Urinary bladder (tissue), 4 donors: ENCODE measurements around the gene MBD3L1. TPM values are rescaled to one million over a fixed set of nuclear protein-coding genes. Genes with fewer than 3 reads are reported as not detected.

Source experiments
- DNase-seq: peaks from one replicate; pipeline ENCODE4 v3.0.0-alpha.2; 2015; ENCODE audit errors: extremely low spot score
- H3K27ac ChIP-seq: one replicate; pipeline ENCODE4 v1.5.1; 2013; ENCODE audit warnings: low read depth, mild to moderate bottlenecking, moderate library complexity
- H3K36me3 ChIP-seq: one replicate; pipeline ENCODE4 v1.6.1; 2013; ENCODE audit warnings: mild to moderate bottlenecking, moderate library complexity; ENCODE audit not compliant: insufficient read depth
- H3K4me1 ChIP-seq: one replicate; pipeline ENCODE4 v1.6.1; 2013; ENCODE audit warnings: mild to moderate bottlenecking, moderate library complexity; ENCODE audit not compliant: insufficient read depth
- H3K4me3 ChIP-seq: one replicate; pipeline ENCODE4 v1.5.1; 2013; ENCODE audit warnings: low read depth, low read length
- WGBS: extraction: QIAGEN DNeasy Blood & Tissue Kit; methylation state at CpG from one replicate; pipeline ENCODE4 v1.1.7; 2013; 5-methylcytosine and 5-hydroxymethylcytosine counted together
- polyA plus RNA-seq: library from polyadenylated mRNA; stranded (reverse); fragments of 200-250 nt; gene quantifications from one replicate; pipeline ENCODE4 v1.2.3, GENCODE V29; 2013
- total RNA-seq: library from RNA; depleted of rRNA; stranded (reverse); fragments of >200 nt; gene quantifications from one replicate; pipeline ENCODE4 v1.2.3, GENCODE V29; 2014
- donor health status: healthy with polysubstance abuse.
- donor health status: healthy.

MBD3L1 gene
- total RNA-seq, result not detected
- not detected for polyA plus RNA-seq

GRCh38 chr19:8832132-8833021 lies at the start of gene MBD3L1, which contains the start of gene ZNF558:
MBD3L1 (plus strand) TSS chr19:8832377; CDS start chr19:8842679, 10,302 bp downstream.
ZNF558 (minus strand) TSS chr19:8832304; CDS start chr19:8822659, 9,645 bp downstream.
- Histone ChIP-seq H3K4me1 (peaks cover 1% of the 10 kb centered on the region), H3K36me3 (no peaks in the 10 kb centered on the region), H3K27ac (peak within 1 kb of the TSS; percentile 95), H3K4me3 (peak within 1 kb of the TSS; percentile 87)
- DNase-seq, result peak; percentile 93
- under 1% methylated on average over 78 of the region's 78 CpGs for WGBS

- WGBS, result 56% methylated on average over 1 of the region's 1 CpG
- Histone ChIP-seq H3K4me3 (no peak overlapping the region), H3K36me3 (no peaks in the 10 kb centered on the region), H3K27ac (no peak overlapping the region), H3K4me1 (no peaks in the 10 kb centered on the region)
- DNase-seq, result no peak
These were observed 37.4 kb upstream of the MBD3L1 start for GRCh38 chr19:8794823-8795222.

- Histone ChIP-seq H3K4me3 (no peak overlapping the region), H3K36me3 (peaks cover 7% of the 10 kb centered on the region)
- 97% methylated on average over 1 of the region's 1 CpG for WGBS
These were observed 25.5 kb upstream of the MBD3L1 start for GRCh38 chr19:8806661-8807060.

GRCh38 chr19:8811315-8812172 lies 20.6 kb upstream of the MBD3L1 start:
- WGBS, result 98% methylated on average over 10 of the region's 10 CpGs
- DNase-seq, result no peak
- Histone ChIP-seq H3K27ac (no peak overlapping the region), H3K4me3 (peak overlapping the region; percentile 16), H3K36me3 (peaks cover 18% of the 10 kb centered on the region), H3K4me1 (no peaks in the 10 kb centered on the region)

More at GRCh38 chr19:8806661-8807060, 25.5 kb upstream of the MBD3L1 start:
- no peak for DNase-seq
- no peak overlapping the region for H3K27ac ChIP-seq
- H3K4me1 ChIP-seq, result no peaks in the 10 kb centered on the region

DNA sequence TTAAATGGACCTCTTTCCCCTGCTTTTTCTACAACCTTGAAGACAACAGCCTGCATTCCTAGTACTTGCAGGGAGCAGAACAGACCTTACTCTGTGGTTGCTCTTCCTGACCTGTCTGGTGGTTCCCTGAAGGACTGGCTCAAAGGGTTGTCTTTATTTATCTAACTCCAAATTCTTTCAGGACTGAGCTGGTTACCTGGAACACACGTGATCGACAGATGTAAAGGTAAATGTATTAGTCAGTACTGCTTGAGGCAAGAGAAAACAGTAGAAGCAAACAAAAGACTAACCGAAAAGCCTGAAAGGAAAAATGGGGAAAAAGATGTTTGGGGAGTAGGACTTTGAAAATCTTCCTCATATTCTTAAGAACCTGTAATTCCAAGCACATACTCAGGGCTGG lies 18.0 kb upstream of the MBD3L1 start:
- WGBS, result 98% methylated on average over 3 of the region's 3 CpGs
- Histone ChIP-seq H3K27ac (no peak overlapping the region), H3K4me1 (no peaks in the 10 kb centered on the region), H3K36me3 (peaks cover 18% of the 10 kb centered on the region), H3K4me3 (no peak overlapping the region)
- no peak for DNase-seq

DNA sequence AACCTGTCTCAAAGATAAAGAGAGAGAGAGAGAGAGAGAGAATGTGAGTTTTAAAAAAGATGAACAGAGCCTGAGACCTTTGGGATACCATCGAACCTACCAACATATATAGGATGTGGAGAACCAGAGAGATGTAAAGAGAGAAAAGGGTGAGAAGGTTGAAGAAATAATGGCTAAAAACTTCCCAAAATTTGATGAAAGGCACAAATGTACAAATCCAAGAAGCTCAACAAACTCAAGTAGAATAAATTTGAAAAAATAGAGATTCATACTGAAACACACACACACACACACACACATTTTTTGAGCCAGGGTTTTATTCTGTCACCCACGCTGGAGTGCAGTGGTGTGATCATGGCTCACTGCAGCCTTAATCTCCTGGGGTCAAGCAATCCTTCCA lies 16.4 kb upstream of the MBD3L1 start:
- DNase-seq, result no peak
- Histone ChIP-seq H3K4me1 (no peaks in the 10 kb centered on the region), H3K36me3 (peaks cover 22% of the 10 kb centered on the region), H3K27ac (no peak overlapping the region), H3K4me3 (no peak overlapping the region)
- 97% methylated on average over 2 of the region's 2 CpGs for WGBS

- DNase-seq, result no peak
- WGBS, result 98% methylated on average over 3 of the region's 3 CpGs
- peaks cover 19% of the 10 kb centered on the region for H3K36me3 ChIP-seq
- no peaks in the 10 kb centered on the region for H3K4me1 ChIP-seq
- no peak overlapping the region for H3K27ac ChIP-seq
- no peak overlapping the region for H3K4me3 ChIP-seq
These were observed 11.9 kb upstream of the MBD3L1 start for GRCh38 chr19:8820234-8820633.

- 87% methylated on average over 5 of the region's 5 CpGs for WGBS
- no peak for DNase-seq
- peaks cover 16% of the 10 kb centered on the region for H3K36me3 ChIP-seq
- no peak overlapping the region for H3K4me3 ChIP-seq
- H3K4me1 ChIP-seq, result no peaks in the 10 kb centered on the region
- no peak overlapping the region for H3K27ac ChIP-seq
These were observed 10.4 kb upstream of the MBD3L1 start for GRCh38 chr19:8821748-8822241.

GRCh38 chr19:8826371-8826770 lies 5.8 kb upstream of the MBD3L1 start:
- Histone ChIP-seq H3K4me3 (no peak overlapping the region), H3K4me1 (peaks cover under 1% of the 10 kb centered on the region), H3K27ac (no peak overlapping the region), H3K36me3 (peaks cover 5% of the 10 kb centered on the region)
- WGBS, result 96% methylated on average over 5 of the region's 5 CpGs
- no peak for DNase-seq

- Histone ChIP-seq H3K4me3 (no peak overlapping the region), H3K4me1 (peaks cover 1% of the 10 kb centered on the region), H3K36me3 (no peaks in the 10 kb centered on the region), H3K27ac (no peak overlapping the region)
- no peak for DNase-seq
These were observed 4.9 kb upstream of the MBD3L1 start for GRCh38 chr19:8827277-8827676.

DNA sequence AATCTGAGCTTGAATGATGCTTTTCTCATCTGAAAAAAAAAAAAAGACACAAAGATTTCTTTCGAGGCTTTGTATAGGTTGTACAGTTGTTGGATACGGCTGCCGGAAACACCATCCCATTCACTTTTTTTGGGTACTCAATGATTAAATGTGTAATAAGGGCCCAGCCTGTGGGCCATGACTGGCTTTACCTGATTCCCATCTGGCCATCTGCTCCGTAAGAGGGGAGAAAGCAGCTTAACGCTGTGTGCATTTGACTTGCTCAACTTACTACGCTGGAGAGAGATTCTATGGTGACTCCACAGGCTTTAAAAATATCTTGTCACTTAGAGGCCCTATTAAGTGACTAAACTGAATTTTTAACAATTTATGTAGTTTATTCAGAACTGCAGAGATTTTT lies 804 bp upstream of the MBD3L1 start:
- Histone ChIP-seq H3K4me3 (peak overlapping the region; percentile 87), H3K4me1 (peaks cover 1% of the 10 kb centered on the region), H3K36me3 (no peaks in the 10 kb centered on the region), H3K27ac (no peak overlapping the region)
- 52% methylated on average over 6 of the region's 6 CpGs for WGBS
- DNase-seq, result no peak

DNA sequence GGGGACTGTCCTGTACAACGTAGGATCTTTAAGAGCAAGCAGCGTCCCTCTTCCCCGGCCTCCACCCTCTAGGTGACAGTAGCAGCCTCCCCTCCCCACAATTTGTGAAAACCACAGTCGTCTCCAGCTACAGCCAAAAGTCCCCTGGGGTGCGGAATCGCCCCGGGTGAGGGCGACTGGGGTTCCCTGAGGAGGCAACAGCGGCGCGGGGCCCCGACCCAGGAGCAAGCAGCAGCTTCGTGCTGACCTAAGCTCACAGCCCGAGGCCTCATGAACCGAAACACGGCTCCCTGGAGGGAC lies 395 bp upstream of the MBD3L1 start:
- WGBS, result under 1% methylated on average over 16 of the region's 16 CpGs
- H3K36me3 ChIP-seq, result no peaks in the 10 kb centered on the region
- peak; percentile 6 for DNase-seq

GRCh38 chr19:8835446-8835845 lies 3.3 kb downstream of the MBD3L1 start:
- Histone ChIP-seq H3K36me3 (no peaks in the 10 kb centered on the region), H3K4me1 (peaks cover 1% of the 10 kb centered on the region), H3K4me3 (no peak overlapping the region), H3K27ac (no peak overlapping the region)
- 61% methylated on average over 2 of the region's 2 CpGs for WGBS
- DNase-seq, result no peak

More for the DNA sequence above, 395 bp upstream of the MBD3L1 start:
- peaks cover 1% of the 10 kb centered on the region for H3K4me1 ChIP-seq
- H3K4me3 ChIP-seq, result peak overlapping the region; percentile 87
- H3K27ac ChIP-seq, result peak overlapping the region; percentile 95
